Stomach (tissue), 9 donors: ENCODE data around the gene ARPC1B. TPM values are rescaled to one million over a fixed set of nuclear protein-coding genes. Genes with fewer than 3 reads are reported as not detected.

Experiments
- DNase-seq, 2 donors: peaks; one replicate each; pipeline versions ENCODE4 v3.0.0 to v3.0.0-alpha.2; 2013 to 2019
- H3K27ac ChIP-seq, 5 donors: fragments of 200-600 bp in 4 of 5; sonication (generic) in 4 of 5; one replicate each; pipeline ENCODE4 v1.5.1; 2013 to 2019; ENCODE audit warnings: mild to moderate bottlenecking in 1 of 5, moderate library complexity in 1 of 5
- H3K27me3 ChIP-seq, 3 donors: fragments of 200-600 bp; sonication (generic); one replicate each; pipeline ENCODE4 v1.5.1; 2017 to 2019; ENCODE audit warnings: mixed run types in 1 of 3
- H3K36me3 ChIP-seq, 4 donors: fragments of 200-600 bp; sonication (generic); 1 replicate in 3 of 4; 2 replicates in 1 of 4; pipeline ENCODE4 v1.5.1; 2016 to 2019
- H3K4me1 ChIP-seq, 4 donors: fragments of 200-600 bp; sonication (generic); one replicate each; pipeline ENCODE4 v1.5.1; 2016 to 2019
- H3K4me3 ChIP-seq, 4 donors: fragments of 200-600 bp; sonication (generic) in 3 of 4; one replicate each; pipeline ENCODE4 v1.5.1; 2016 to 2019; ENCODE audit warnings: mild to moderate bottlenecking in 1 of 4
- H3K9me3 ChIP-seq, 4 donors: fragments of 200-600 bp; sonication (generic); one replicate each; pipeline ENCODE4 v1.5.1; 2016 to 2019
- CTCF ChIP-seq, 7 experiments: fragments of 450-650 bp in 4 of 7; fragments of 200-600 bp in 3 of 7; sonication (generic) in 3 of 7; IDR thresholded peaks; one replicate each; pipeline ENCODE4 v1.5.1; 2016 to 2019; ENCODE audit warnings: antibody characterized with exemption in 7 of 7, control low read depth in 2 of 7, mild to moderate bottlenecking in 1 of 7
- EP300 ChIP-seq: sonication (generic); formaldehyde crosslinking; IDR thresholded peaks from one replicate; pipeline ENCODE4 v1.6.1; 2017; ENCODE audit warnings: antibody characterized with exemption
- POLR2A ChIP-seq, 4 donors: fragments of 450-650 bp; IDR thresholded peaks; one replicate each; pipeline ENCODE4 v1.6.1; 2016; ENCODE audit warnings: antibody characterized with exemption in 4 of 4, control low read depth in 2 of 4, mild to moderate bottlenecking in 1 of 4, moderate library complexity in 1 of 4
- POLR2AphosphoS5 ChIP-seq, 3 donors: sonication (generic); formaldehyde crosslinking; IDR thresholded peaks; one replicate each; pipeline ENCODE4 v1.6.1; 2016; ENCODE audit warnings: antibody characterized with exemption in 3 of 3
- WGBS, 5 donors: extraction: QIAGEN DNeasy Blood & Tissue Kit in 3 of 5; methylation state at CpG; one replicate each; pipeline versions ENCODE4 v1.1.5 to v1.1.7; 2013 to 2018; 5-methylcytosine and 5-hydroxymethylcytosine counted together
- intact Hi-C: fragments of 100-400 bp; cut with DNase I; formaldehyde crosslinking; loops from one replicate; pipeline ENCODE4 v1.15.1; 2023; ENCODE audit warnings: low total_unique reads
- polyA plus RNA-seq, 3 donors: library from polyadenylated mRNA; stranded (reverse); fragments of 200-250 nt; gene quantifications; one replicate each; pipeline ENCODE4 v1.2.3, GENCODE V29; 2013
- total RNA-seq, 5 donors: library from RNA; depleted of rRNA; stranded (reverse); fragments of >200 nt; gene quantifications; one replicate each; pipeline versions ENCODE4 v1.1.0 to v1.2.3, GENCODE V29; 2014 to 2016
- donor health status: healthy with polysubstance abuse.
- donor health status: Bipolar disorder and iron deficiency.
- donor health status: healthy.

The ARPC1B gene
- total and polyA plus RNA-seq, 8 donors: 25.1 to 229 (median 110) TPM

DNA sequence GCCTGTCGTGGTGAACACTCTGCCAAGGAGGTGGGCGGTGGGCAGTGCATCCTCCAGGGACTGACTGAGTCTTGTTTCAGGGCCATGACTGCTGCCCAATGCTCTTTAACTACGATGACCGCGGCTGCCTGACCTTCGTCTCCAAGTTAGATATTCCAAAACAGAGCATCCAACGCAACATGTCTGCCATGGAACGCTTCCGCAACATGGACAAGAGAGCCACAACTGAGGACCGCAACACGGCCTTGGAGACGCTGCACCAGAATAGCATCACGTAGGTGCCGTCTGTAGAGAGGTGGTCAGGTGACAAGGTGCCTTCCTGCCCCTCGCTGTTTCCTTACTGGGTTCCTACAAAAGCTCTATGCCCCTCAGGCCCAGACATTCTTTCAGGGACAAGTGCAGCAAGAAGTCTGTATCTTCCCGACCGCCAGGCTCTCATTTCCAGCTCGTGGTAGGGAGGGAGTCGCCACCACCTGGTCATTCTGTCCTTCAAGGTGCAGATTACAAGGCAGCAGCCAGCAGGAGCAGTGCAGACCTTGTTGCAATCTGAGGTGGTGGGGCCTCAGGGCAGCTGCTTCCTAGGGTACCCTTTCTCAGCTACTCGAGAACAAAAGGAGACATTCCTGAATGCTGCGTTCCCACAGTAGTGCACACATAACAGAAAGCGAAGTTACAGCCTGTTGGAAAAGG, 14.9 kb upstream of the ARPC1B start:
- no peaks in the 10 kb centered on the region for H3K4me1 ChIP-seq
- H3K36me3 ChIP-seq: peaks cover 87 to 100% (median 100%) of the 10 kb centered on the region in 4 donors
- DNase-seq: no peak
- H3K4me3 ChIP-seq: no peak overlapping the region
- TF ChIP-seq POLR2A (IDR thresholded peaks at IDR 0.05) (no peak), POLR2AphosphoS5 (IDR thresholded peaks at IDR 0.05) (no peak), CTCF (IDR thresholded peaks at IDR 0.05) (no peak), EP300 (no peak)
- WGBS, 5 donors: 87 to 94% (median 90%) methylated on average over 18 to 22 of the region's 22 CpGs
- no peaks in the 10 kb centered on the region for H3K27me3 ChIP-seq
- H3K27ac ChIP-seq: no peak overlapping the region
- no peaks in the 10 kb centered on the region for H3K9me3 ChIP-seq
- intact Hi-C loops: no loop called here

DNA sequence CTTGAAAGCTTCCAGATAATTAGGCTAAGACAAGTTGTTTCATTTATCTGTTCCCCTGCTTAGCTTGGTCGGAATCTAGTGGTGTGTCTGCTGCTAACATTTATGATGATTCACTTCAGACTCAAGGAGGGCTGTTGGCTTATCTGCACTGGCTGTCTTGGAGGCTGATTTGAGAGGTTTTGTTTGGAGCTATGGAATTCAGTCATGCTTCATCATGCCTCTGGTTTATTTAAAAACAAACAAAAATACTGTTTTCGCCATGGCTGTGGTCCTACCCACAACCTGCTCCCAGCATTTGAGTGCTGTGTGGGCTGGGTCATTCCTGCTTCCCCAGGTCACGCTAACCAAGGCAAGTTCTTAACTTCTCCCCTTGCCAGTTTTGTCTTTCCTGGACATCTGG, 11.7 kb upstream of the ARPC1B start:
- no peaks in the 10 kb centered on the region for H3K27me3 ChIP-seq
- no peaks in the 10 kb centered on the region for H3K9me3 ChIP-seq
- intact Hi-C loops: no loop called here
- no peak for TF ChIP-seq EP300
- no peaks in the 10 kb centered on the region for H3K4me1 ChIP-seq
- WGBS, 5 donors: 83 to 86% (median 83%) methylated on average over 3 of the region's 3 CpGs
- no peak overlapping the region for H3K27ac ChIP-seq
- peaks cover 76 to 100% (median 100%) of the 10 kb centered on the region in 4 donors for H3K36me3 ChIP-seq
- no peak for DNase-seq
- H3K4me3 ChIP-seq: no peak overlapping the region

GRCh38 chr7:99363286-99363685, 11.2 kb upstream of the ARPC1B start:
- WGBS, 5 donors: 87 to 94% (median 91%) methylated on average over 5 of the region's 5 CpGs
- Histone ChIP-seq H3K36me3 (peaks cover 71 to 96% (median 96%) of the 10 kb centered on the region in 4 donors), H3K4me1 (no peaks in the 10 kb centered on the region), H3K27ac (no peak overlapping the region), H3K4me3 (no peak overlapping the region), H3K9me3 (no peaks in the 10 kb centered on the region), H3K27me3 (no peaks in the 10 kb centered on the region)
- TF ChIP-seq CTCF (IDR thresholded peaks at IDR 0.05) (no peak), EP300 (no peak), POLR2AphosphoS5 (IDR thresholded peaks at IDR 0.05) (no peak), POLR2A (IDR thresholded peaks at IDR 0.05) (no peak)
- no peak for DNase-seq
- intact Hi-C loops: no loop called here

DNA sequence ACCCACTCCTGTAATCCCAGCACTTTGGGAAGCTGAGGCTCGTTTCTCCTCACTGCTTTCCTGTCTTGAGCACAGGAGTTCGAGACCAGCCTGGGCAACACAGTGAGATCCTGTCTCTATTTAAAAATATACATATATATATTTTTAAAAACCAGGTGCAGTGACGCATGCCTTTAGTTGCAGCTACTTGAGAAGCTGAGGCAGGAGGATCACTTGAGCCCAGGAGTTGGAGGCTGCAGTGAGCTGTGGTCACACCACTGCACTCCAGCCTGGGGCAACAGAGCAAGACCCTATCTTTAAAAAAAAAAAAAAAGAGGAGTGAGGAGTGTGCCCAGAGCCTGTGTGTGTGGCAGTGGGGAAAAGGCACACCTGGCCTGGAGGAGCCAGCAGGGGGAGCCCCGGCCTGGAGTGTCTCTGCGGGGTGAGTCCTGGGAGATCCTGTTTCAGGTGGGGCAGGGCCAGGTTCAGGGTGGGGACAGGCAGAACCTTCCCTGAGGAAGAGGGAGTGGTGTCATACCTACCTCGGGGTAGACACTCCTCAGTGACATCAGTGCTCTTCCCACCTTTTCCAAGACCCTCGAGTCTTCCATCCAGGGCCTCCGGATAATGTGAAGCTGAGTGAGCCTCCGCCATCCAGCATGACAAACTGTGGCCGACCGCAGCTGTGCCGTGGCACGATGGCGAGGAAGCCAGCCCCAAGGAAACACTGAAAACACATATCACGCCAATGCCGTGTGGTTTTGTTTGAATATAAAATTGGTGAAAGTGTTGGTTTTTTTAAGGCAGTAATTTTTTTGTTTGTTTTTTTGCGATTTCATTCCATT, 9.0 kb upstream of the ARPC1B start:
- peak; percentile 69 to 74 for DNase-seq
- intact Hi-C loops: no loop called here
- 74 to 80% (median 79%) methylated on average over 17 of the region's 17 CpGs for WGBS, 5 donors

More for the DNA sequence above, 9.0 kb upstream of the ARPC1B start:
- no peaks in the 10 kb centered on the region for H3K9me3 ChIP-seq
- no peaks in the 10 kb centered on the region for H3K4me1 ChIP-seq
- H3K36me3 ChIP-seq: peaks cover 48 to 86% (median 84%) of the 10 kb centered on the region in 4 donors
- H3K27ac ChIP-seq: peak overlapping the region in 1 of 5 donors; percentile 24
- no peak overlapping the region for H3K4me3 ChIP-seq
- no peaks in the 10 kb centered on the region for H3K27me3 ChIP-seq
- TF ChIP-seq EP300 (no peak), CTCF (IDR thresholded peaks at IDR 0.05) (peak in 5 of 7 experiments; percentile 38 to 59 (median 48))
